H9 (cell line): ENCODE results near the gene ATP7B. TPM values are rescaled to one million over a fixed set of nuclear protein-coding genes. Genes with fewer than 3 reads are reported as not detected.

Source experiments
- DNase-seq: peaks from one replicate; pipeline ENCODE4 v3.0.0-alpha.2; 2017
- H2AFZ ChIP-seq: one replicate; pipeline ENCODE4 v1.6.1; 2013; ENCODE audit warnings: mild to moderate bottlenecking, low read length, control low read depth, moderate library complexity
- H2AK5ac ChIP-seq: 2 replicates; pipeline ENCODE4 v1.6.1; 2013; ENCODE audit warnings: low read length, control low read depth, mixed read lengths; ENCODE audit not compliant: insufficient read length
- H2BK120ac ChIP-seq: one replicate; pipeline ENCODE4 v1.6.1; 2013; ENCODE audit warnings: low read depth, mild to moderate bottlenecking, low read length, control low read depth, inconsistent platforms; ENCODE audit not compliant: poor library complexity, severe bottlenecking
- H2BK12ac ChIP-seq: 2 replicates; pipeline ENCODE4 v1.6.1; 2013; ENCODE audit warnings: low read length, control low read depth, mixed read lengths, low read depth; ENCODE audit not compliant: insufficient read length
- H2BK15ac ChIP-seq: 2 replicates; pipeline ENCODE4 v1.6.1; 2013; ENCODE audit warnings: low read depth, low read length, control low read depth
- H2BK20ac ChIP-seq: one replicate; pipeline ENCODE4 v1.6.1; 2013; ENCODE audit warnings: low read depth, mild to moderate bottlenecking, low read length, control low read depth, inconsistent platforms; ENCODE audit not compliant: poor library complexity, severe bottlenecking
- H2BK5ac ChIP-seq: 2 replicates; pipeline ENCODE4 v1.6.1; 2013; ENCODE audit warnings: low read length, control low read depth, mixed read lengths; ENCODE audit not compliant: insufficient read length
- H3K14ac ChIP-seq: 2 replicates; pipeline ENCODE4 v1.6.1; 2013; ENCODE audit warnings: low read length, control low read depth; ENCODE audit not compliant: insufficient read depth
- H3K18ac ChIP-seq: 2 replicates; pipeline ENCODE4 v1.6.1; 2013; ENCODE audit warnings: low read depth, mild to moderate bottlenecking, mixed read lengths, low read length, control low read depth; ENCODE audit not compliant: insufficient read length
- H3K23ac ChIP-seq: 2 replicates; pipeline ENCODE4 v1.6.1; 2013; ENCODE audit warnings: low read length, control low read depth, mixed read lengths, low read depth; ENCODE audit not compliant: insufficient read length
- H3K23me2 ChIP-seq: 2 replicates; pipeline ENCODE4 v1.6.1; 2013; ENCODE audit warnings: low read depth, mild to moderate bottlenecking, mixed read lengths, low read length, control low read depth; ENCODE audit not compliant: insufficient read length, poor library complexity, severe bottlenecking
- H3K27ac ChIP-seq: 2 replicates; pipeline ENCODE4 v1.5.1; 2013; ENCODE audit warnings: low read length, control low read depth, mixed read lengths, low read depth; ENCODE audit not compliant: insufficient read length
- H3K27me3 ChIP-seq: 2 replicates; pipeline ENCODE4 v1.6.1; 2013; ENCODE audit warnings: low read length, control low read depth, inconsistent platforms; ENCODE audit not compliant: insufficient read depth
- H3K4ac ChIP-seq: 2 replicates; pipeline ENCODE4 v1.6.1; 2013; ENCODE audit warnings: low read depth, mild to moderate bottlenecking, control low read depth, inconsistent platforms, low read length, moderate library complexity
- H3K4me1 ChIP-seq: 2 replicates; pipeline ENCODE4 v1.6.1; 2013; ENCODE audit warnings: low read length, control low read depth, inconsistent platforms; ENCODE audit not compliant: insufficient read depth
- H3K4me2 ChIP-seq: 2 replicates; pipeline ENCODE4 v1.6.1; 2013; ENCODE audit warnings: low read length, control low read depth, mixed read lengths; ENCODE audit not compliant: insufficient read length, insufficient read depth
- H3K56ac ChIP-seq: 2 replicates; pipeline ENCODE4 v1.6.1; 2013; ENCODE audit warnings: low read depth, mild to moderate bottlenecking, mixed read lengths, low read length, control low read depth; ENCODE audit not compliant: insufficient read length
- H3K79me1 ChIP-seq: 2 replicates; pipeline ENCODE4 v1.6.1; 2013; ENCODE audit warnings: low read depth, mild to moderate bottlenecking, moderate library complexity, low read length, control low read depth, inconsistent platforms; ENCODE audit not compliant: insufficient read depth, poor library complexity, severe bottlenecking
- H3K79me2 ChIP-seq: 2 replicates; pipeline ENCODE4 v1.6.1; 2013; ENCODE audit warnings: low read length, control low read depth, inconsistent platforms; ENCODE audit not compliant: insufficient read depth
- H3K9ac ChIP-seq: 2 replicates; pipeline ENCODE4 v1.6.1; 2013; ENCODE audit warnings: low read length, control low read depth, mixed read lengths; ENCODE audit not compliant: insufficient read length; ENCODE audit errors: extremely low read depth
- H3K9me3 ChIP-seq: one replicate; pipeline ENCODE4 v1.6.1; 2013; ENCODE audit warnings: low read depth, low read length, inconsistent platforms; ENCODE audit not compliant: control insufficient read depth
- H3T11ph ChIP-seq: one replicate; pipeline ENCODE4 v1.6.1; 2013; ENCODE audit warnings: mild to moderate bottlenecking, low read length, control low read depth, inconsistent platforms
- H4K20me1 ChIP-seq: one replicate; pipeline ENCODE4 v1.6.1; 2013; ENCODE audit not compliant: control insufficient read depth, insufficient read length, insufficient read depth
- H4K5ac ChIP-seq: 2 replicates; pipeline ENCODE4 v1.6.1; 2013; ENCODE audit warnings: low read depth, mild to moderate bottlenecking, mixed read lengths, low read length, control low read depth; ENCODE audit not compliant: insufficient read length
- H4K8ac ChIP-seq: replicated peaks from 2 replicates; pipeline ENCODE4 v1.6.1; 2013; ENCODE audit warnings: low read length, control low read depth, mixed read lengths, low read depth; ENCODE audit not compliant: insufficient read length
- H4K91ac ChIP-seq: 2 replicates; pipeline ENCODE4 v1.6.1; 2013; ENCODE audit warnings: low read depth, mild to moderate bottlenecking, moderate library complexity, mixed read lengths, low read length, control low read depth; ENCODE audit not compliant: insufficient read length
- H3K27ac Mint-ChIP-seq, 3 experiments: 2 replicates in 2 of 3; 3 replicates in 1 of 3; pipeline ENCODE4 v1.8.0; 2020 to 2021; ENCODE audit warnings: mixed read lengths in 3 of 3, mild to moderate bottlenecking in 1 of 3, moderate library complexity in 1 of 3
- H3K27me3 Mint-ChIP-seq: 2 replicates; pipeline ENCODE4 v1.8.0; 2021; ENCODE audit warnings: low read depth, mild to moderate bottlenecking, moderate library complexity, mixed read lengths
- H3K36me3 Mint-ChIP-seq, 3 experiments: 2 replicates in 2 of 3; 3 replicates in 1 of 3; pipeline ENCODE4 v1.8.0; 2020 to 2021; ENCODE audit warnings: low read depth in 3 of 3, mixed read lengths in 3 of 3; ENCODE audit not compliant: insufficient read depth in 1 of 3
- H3K4me1 Mint-ChIP-seq, 2 experiments: 2 replicates each; pipeline ENCODE4 v1.8.0; 2020; ENCODE audit warnings: mixed read lengths in 2 of 2
- H3K4me3 Mint-ChIP-seq, 2 experiments: 2 replicates in 1 of 2; 3 replicates in 1 of 2; pipeline ENCODE4 v1.8.0; 2020 to 2021; ENCODE audit warnings: mild to moderate bottlenecking in 2 of 2, mixed read lengths in 2 of 2, moderate library complexity in 1 of 2
- H3K9me3 Mint-ChIP-seq, 2 experiments: 2 replicates in 1 of 2; 3 replicates in 1 of 2; pipeline ENCODE4 v1.8.0; 2020; ENCODE audit warnings: mild to moderate bottlenecking in 2 of 2, mixed read lengths in 2 of 2, moderate library complexity in 1 of 2
- CTCF ChIP-seq: fragments of 200-600 bp; sonication (generic); conservative IDR thresholded peaks from 3 replicates; pipeline ENCODE4 v1.8.0; 2021; ENCODE audit warnings: antibody characterized with exemption, mild to moderate bottlenecking
- WGBS: extraction: QIAGEN DNeasy Blood & Tissue Kit; methylation state at CpG from one replicate; pipeline ENCODE4 v1.1.7; 2013; ENCODE audit warnings: missing lambda C conversion rate, low lambda C conversion rate, mixed read lengths; ENCODE audit not compliant: insufficient read length; ENCODE audit errors: extremely low coverage; 5-methylcytosine and 5-hydroxymethylcytosine counted together
- total RNA-seq: library from RNA; stranded (reverse); gene quantifications from 2 replicates; pipeline ENCODE4 v1.2.1, GENCODE V29; 2021

The ATP7B gene
- total RNA-seq, 1 experiment from 2014 or later: 5.8 TPM

GRCh38 chr13:52005841-52006522, 5.3 kb downstream of the ATP7B start:
- H2BK120ac ChIP-seq: no peak overlapping the region
- no peak overlapping the region for H3K4ac ChIP-seq
- H4K5ac ChIP-seq: no peak overlapping the region
- H4K20me1 ChIP-seq: no peaks in the 10 kb centered on the region
- H3K56ac ChIP-seq: no peak overlapping the region
- no peak overlapping the region for H2BK15ac ChIP-seq
- peaks cover 22% of the 10 kb centered on the region for H3K27me3 Mint-ChIP-seq
- no peaks in the 10 kb centered on the region for H3K4me1 ChIP-seq
- H2BK20ac ChIP-seq: no peak overlapping the region
- no peak overlapping the region for H3K27ac Mint-ChIP-seq
- no peak for TF ChIP-seq CTCF
- H3K79me2 ChIP-seq: no peaks in the 10 kb centered on the region
- no peak overlapping the region for H2BK12ac ChIP-seq
- H3K79me1 ChIP-seq: no peaks in the 10 kb centered on the region
- H2AK5ac ChIP-seq: no peak overlapping the region
- no peak overlapping the region for H4K91ac ChIP-seq
- H3K27me3 ChIP-seq: peaks cover 10% of the 10 kb centered on the region; the same call in 1 of the 2 replicates
- H2BK5ac ChIP-seq: no peak overlapping the region
- H2AFZ ChIP-seq: no peak overlapping the region
- no peak overlapping the region for H3K14ac ChIP-seq
- no peak for DNase-seq
- no peak overlapping the region for H3K4me2 ChIP-seq
- H3K9me3 Mint-ChIP-seq: peaks cover 2 to 3% of the 10 kb centered on the region in 2 experiments; a peak in 2 of 5 replicates
- H3K18ac ChIP-seq: no peak overlapping the region
- H3K9ac ChIP-seq: no peak overlapping the region
- H3T11ph ChIP-seq: no peak overlapping the region
- H3K23ac ChIP-seq: no peak overlapping the region
- no peaks in the 10 kb centered on the region for H3K9me3 ChIP-seq
- H3K36me3 Mint-ChIP-seq: peaks cover 8% of the 10 kb centered on the region in 3 experiments; a peak in 5 of 7 replicates
- WGBS: no CpG with 5 or more reads among the region's 13 CpGs
- H3K27ac ChIP-seq: no peak overlapping the region
- no peak overlapping the region for H3K4me3 Mint-ChIP-seq
- H3K4me1 Mint-ChIP-seq: peaks cover 17 to 27% of the 10 kb centered on the region in 2 experiments
- no peak overlapping the region for H4K8ac ChIP-seq
- H3K23me2 ChIP-seq: peaks cover 3% of the 10 kb centered on the region
